HG03521 (cell line): ENCODE data around the gene AQP12B.
"Not testable (repeated sequence)": the region's sequence is repeated elsewhere in the genome, so short reads cannot be mapped to it uniquely, and the experiment has no call there.

Source experiments
- ATAC-seq: cut with Tn5 transposase; IDR thresholded peaks from one replicate; pipeline ENCODE4 v1.9.1; 2021; ENCODE audit warnings: mild to moderate bottlenecking, moderate library complexity; ENCODE audit not compliant: unreplicated experiment

The AQP12B gene

GRCh38 chr2:240701736-240702639, 19.3 kb upstream of the AQP12B start:
- no peak for ATAC-seq

DNA sequence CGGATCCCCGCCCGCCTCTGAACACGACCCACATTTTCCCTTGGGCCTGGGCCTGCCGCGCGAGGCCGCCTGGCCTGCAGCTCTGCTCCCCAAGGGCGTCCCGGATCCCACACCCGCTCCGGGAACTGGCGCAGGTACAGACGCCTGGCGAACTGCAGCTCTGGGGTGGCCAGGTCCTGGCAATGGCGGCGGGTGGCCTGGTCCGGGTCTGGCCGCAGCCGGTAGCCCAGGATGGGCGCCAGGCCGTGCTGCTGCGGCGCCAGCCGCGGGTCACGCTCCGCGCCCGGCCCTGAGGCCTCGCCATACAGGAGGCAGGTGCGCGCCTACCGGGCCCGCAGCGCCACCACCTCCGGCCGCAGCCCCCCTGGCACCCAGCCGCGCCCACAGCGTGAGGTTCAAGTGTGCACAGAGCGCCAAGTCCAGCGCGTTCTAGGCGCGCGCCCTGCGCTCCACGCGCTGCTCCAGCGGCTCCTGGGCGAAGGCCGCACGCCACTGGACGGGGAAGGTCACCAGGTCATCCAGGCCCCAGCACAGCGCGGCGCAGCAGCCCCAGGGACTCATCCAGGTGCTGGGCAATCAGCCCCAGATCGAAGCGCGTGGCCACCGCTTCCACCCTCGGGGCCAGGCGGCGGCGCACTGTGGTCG, 18.5 kb upstream of the AQP12B start:
- ATAC-seq, result no peak

- ATAC-seq, result not testable (repeated sequence)
Measured at GRCh38 chr2:240700616-240701015, 17.9 kb upstream of the AQP12B start.

GRCh38 chr2:240699835-240700234, 17.1 kb upstream of the AQP12B start:
- not testable (repeated sequence) for ATAC-seq

DNA sequence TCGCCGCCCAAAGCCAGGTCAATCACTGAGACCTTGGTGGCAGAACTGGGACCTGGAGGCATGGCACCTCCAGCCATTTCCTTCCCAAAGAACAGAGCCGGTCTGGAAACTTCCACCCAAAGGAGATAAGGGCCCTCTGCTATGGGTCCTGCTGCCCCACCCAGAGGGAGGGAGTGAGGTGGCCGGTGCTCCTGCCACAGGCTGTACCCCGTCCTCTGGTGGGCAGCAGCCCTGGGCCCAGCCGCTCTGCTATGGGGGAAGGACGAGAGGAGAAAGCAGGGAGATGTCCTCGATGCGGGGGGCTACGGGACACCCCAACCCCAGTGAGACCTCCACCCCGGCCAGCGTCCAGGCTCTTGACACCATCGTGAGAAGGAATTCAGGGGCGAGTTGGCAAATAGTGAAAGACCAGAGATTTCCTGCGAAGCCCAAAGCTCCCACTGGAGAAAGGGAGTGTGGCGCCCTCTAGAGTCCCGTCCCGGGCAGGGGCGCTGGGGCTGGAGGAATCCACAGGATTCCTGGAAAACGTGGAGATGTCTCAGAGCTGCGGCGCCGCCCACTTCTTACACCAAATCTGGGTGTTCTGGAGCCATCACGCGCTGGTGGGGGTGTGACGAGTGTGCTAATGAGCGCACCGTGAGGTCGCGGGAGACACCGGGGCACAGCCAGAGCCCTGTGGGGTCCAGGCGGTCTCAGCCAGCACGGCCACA, 16.3 kb upstream of the AQP12B start:
- ATAC-seq, result not testable (repeated sequence)

DNA sequence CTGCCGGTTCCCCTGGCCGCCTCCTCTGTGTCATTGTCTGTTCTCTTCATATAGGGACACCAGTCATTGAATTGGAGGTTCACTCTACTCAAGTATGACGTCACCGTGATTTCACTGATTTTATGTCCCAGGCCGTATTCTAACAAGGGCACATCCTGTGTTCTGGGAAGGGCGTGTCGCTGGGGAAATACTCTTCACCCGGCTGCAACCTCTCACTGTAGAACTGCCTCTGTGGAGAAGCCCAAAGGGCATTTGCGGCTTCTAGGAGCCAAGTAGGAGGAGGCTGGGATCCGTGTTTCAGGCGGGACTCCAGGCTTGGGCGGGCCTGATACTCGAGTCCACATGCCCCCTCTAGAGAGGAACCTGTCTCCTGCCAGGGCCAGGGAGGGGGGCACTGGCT, 13.8 kb upstream of the AQP12B start:
- ATAC-seq, result not testable (repeated sequence)

- not testable (repeated sequence) for ATAC-seq
Measured at GRCh38 chr2:240695593-240695992, 12.9 kb upstream of the AQP12B start.

DNA sequence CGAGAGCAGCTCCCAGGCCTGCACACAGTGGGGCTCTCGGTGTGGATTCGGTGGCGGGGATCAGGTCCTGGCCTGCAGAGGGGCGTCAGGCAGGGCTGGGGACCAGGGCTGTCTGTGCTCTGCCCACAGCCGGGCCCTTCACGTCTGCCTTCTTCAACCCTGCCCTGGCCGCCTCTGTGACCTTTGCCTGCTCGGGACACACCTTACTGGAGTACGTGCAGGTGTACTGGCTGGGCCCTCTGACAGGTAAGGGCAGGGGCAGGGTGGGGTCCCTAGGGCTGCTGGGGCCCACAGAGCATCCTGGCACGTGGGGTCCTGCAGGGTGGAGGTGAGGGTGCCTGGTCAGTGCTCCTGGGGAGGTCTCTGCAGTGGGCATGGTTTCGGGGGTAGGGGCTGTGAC, 11.6 kb upstream of the AQP12B start:
- ATAC-seq, result not testable (repeated sequence)

- ATAC-seq, result not testable (repeated sequence)
Measured at GRCh38 chr2:240692583-240693561, 10.2 kb upstream of the AQP12B start.

- ATAC-seq, result not testable (repeated sequence)
Measured at GRCh38 chr2:240691631-240692420, 9.1 kb upstream of the AQP12B start, which contains the start of gene AQP12A. Gene AQP12A, plus strand, starts transcription at chr2:240691866. Its CDS starts 48 bp downstream, at chr2:240691914.

DNA sequence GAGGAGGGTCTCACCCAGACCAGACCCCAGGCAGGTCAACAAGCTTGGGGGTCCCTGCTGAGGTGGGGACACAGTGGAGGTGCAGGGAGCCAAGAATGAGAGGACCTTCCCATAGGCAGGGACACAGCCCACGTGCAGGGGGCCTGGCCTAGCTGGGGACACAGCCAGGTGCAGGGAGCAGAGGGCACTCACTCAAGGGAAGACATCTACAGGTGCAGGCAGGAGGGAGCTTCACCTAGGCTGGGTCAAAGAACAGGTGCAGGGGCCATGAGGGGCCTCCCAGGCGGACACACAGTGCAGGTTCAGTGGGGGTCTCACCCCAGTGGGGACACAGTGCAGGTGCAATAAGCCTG, 8.4 kb upstream of the AQP12B start:
- ATAC-seq, result not testable (repeated sequence)

- ATAC-seq, result not testable (repeated sequence)
Measured at GRCh38 chr2:240690421-240691074, 7.9 kb upstream of the AQP12B start.

DNA sequence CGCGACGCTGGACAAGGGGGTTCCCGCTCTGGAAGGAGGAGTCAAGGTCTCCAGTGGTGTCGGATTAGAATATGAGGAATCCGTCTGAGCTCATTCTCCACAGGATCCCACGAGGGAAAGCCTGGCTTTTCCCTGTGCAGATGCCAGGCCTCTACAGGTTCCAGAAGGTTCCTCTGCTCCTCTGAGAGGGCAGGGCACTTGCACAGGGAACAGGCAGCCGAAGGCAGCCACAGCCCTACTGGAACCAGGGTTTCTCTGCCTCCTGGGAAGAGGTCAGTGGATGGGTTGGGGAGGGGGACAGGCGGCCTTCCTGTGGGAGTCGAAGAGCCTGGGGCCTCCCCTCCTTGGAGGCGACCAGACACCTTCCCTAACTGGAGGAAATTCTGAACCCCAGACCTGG, 7.3 kb upstream of the AQP12B start:
- no peak for ATAC-seq

DNA sequence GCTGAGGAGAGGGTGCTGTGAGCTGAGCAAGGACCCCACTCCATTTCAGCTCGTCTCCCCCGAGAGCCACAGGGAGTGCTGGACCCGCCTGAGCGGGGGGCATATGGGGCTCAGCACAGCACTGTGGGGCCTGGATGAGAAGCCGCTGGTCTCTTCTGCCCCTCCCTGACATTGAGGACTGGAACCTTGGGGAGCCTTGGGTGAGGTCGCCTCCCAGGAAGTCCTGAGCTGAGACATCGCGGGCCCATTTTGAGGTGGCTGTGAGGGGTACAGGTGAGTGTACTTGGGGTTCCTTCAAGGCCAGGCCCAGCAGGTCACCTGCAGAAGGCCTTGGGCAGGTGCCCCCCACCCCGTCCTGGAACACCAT, 5.9 kb upstream of the AQP12B start:
- ATAC-seq, result no peak

DNA sequence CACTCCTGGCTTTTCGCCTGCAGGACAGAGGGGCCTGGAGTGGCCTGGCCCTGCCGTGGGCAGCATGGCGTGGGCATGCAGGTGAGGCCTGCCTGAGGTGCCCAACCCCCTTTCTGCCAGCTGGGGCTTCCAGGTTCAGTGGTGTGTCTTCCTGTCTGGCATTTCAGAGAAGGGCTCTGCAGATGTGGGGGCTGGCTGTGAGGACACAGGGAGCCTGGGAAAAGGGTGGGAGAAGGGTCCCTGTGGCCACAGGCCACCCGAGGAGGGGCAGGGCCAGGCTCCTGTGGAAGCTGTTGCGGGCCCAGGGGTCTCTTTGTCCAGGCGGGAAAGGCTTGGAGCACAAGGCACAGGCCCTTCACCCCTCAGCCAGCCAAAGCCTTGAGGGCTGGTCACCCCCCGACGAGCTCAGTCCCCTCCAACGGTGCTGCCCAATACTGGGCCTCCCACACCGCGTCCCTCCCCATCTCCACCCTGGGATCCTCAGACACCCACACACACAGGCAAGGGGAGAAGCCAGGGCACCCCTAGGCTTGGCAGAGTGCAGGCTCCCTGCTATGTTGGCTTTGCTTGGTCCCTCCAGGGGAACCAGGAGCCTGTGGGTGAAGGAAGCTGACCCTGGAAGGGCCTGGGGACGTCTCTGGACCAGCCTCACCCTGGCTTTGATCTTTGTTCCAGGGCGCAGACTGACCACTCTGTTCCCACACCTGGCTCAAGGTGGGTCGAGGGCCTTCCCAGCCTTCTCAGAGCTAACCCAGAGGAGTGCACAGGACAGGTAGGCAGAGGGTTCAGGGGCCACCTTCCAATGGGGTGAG, 5.3 kb upstream of the AQP12B start:
- no peak for ATAC-seq

- no peak for ATAC-seq
Measured at GRCh38 chr2:240687045-240687740, 4.5 kb upstream of the AQP12B start.

DNA sequence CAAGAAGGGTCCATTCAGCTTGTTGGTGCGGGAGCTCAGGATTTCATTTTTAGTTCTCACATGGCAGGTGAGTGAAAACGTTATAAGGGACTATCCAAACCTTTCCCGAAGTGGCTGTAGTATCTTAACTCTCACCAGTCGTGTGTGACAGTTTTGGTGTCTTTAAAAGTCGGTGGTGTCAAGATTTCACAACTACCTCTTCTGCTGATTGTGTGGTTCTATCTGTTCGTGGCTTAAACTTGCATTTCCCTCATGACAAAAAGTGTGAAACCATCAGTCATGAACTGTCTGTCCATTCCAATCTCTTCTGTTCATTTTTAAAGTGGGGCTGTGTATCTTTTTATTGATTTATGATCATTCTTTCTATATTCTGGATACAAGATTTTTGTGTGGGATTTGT, 3.8 kb upstream of the AQP12B start:
- ATAC-seq, result no peak
